NCI-H1694 (cell line): ENCODE results near the gene ABLIM2.

ENCODE experiments used
- DNase-seq: peaks from one replicate; lab custom pipeline; 2025; lab: John Stamatoyannopoulos, UW

ABLIM2 gene

DNA sequence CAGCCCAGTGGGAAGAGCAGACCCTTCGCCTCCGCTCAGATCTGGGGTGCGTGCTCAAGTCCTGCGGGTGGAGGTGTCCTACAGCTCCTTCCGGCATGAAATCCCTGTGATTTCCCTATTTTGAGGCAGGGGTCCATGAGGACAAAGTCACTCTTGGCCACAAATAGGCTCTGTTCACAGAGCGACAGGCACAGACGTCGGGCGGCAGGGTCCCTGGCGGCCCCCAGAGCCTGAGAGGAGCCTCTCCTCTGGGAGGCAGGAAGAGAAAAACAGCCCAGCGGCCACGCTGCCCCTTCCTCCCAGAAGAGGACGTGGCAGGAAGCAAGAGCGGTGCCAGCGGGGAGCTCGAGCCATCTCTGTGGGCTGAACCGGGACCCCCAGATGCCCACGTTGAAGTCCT, 38.7 kb downstream of the ABLIM2 start:
- DNase-seq: no peak

GRCh38 chr4:8118531-8118930, 40.1 kb downstream of the ABLIM2 start:
- no peak for DNase-seq

DNA sequence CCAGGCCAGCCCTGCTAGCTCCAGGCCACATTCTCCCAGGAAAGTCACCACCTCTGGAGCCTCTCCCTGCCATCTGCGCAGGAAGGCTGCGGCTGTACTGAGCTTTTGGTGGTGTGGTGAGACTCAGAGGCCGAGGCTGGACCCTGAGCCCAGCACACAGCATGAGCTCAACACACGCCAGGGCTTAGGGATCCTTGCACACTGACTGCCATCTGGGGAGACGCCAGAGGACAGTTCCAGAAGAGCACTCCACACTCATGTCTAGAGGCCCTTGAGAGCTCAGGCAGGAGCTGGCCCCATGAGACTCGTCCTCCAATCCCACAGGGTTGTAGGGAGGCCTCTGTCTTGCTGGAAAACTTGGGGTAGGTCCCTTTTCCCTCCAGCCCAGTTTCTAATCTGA, 40.6 kb downstream of the ABLIM2 start:
- no peak for DNase-seq

DNA sequence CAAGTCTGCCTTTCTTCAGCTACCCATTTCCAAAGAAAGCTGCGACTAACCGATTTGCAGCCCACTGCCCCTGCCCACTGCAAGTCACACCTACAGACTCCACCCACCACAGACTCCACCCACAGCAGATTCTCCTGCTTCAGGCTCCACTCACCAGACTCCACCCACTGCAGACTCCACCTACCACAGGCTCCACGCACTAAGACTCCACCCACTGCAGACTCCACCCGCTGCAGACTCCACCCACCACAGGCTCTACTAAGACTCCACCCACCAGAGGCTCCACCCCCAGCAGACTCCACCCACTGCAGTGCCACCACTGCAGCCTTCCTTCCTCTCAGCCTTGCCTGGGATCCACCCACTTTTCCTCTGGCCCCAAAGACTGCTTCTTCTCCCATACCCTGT, 41.3 kb downstream of the ABLIM2 start:
- DNase-seq: no peak

DNA sequence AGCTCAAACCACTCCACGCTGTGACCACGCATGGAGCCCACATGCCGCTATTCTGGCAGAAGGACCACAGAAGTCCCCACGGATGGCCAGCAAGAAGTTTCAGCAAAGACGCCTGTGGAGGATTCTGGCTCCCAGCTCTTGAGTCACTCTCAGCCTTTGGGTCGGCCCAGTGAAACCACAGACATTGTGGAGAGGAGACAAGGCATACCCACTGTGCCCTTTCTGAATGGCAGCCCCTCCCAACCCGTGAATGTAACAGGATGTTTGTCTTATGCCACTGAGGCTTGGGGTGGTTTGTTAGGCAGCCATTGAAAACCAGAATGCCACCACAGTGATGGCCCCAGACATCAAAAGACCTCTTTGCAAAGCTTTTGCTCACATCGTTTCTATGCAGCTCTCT, 42.7 kb downstream of the ABLIM2 start:
- no peak for DNase-seq

GRCh38 chr4:8115203-8115520, 43.5 kb downstream of the ABLIM2 start:
- DNase-seq: no peak

- no peak for DNase-seq
Observed at GRCh38 chr4:8114456-8115202, 44.0 kb downstream of the ABLIM2 start.

GRCh38 chr4:8113611-8114377, 44.8 kb downstream of the ABLIM2 start:
- no peak for DNase-seq

- DNase-seq: no peak
Observed at GRCh38 chr4:8112672-8113071, 45.9 kb downstream of the ABLIM2 start.

GRCh38 chr4:8112036-8112576, 46.5 kb downstream of the ABLIM2 start:
- no peak for DNase-seq

DNA sequence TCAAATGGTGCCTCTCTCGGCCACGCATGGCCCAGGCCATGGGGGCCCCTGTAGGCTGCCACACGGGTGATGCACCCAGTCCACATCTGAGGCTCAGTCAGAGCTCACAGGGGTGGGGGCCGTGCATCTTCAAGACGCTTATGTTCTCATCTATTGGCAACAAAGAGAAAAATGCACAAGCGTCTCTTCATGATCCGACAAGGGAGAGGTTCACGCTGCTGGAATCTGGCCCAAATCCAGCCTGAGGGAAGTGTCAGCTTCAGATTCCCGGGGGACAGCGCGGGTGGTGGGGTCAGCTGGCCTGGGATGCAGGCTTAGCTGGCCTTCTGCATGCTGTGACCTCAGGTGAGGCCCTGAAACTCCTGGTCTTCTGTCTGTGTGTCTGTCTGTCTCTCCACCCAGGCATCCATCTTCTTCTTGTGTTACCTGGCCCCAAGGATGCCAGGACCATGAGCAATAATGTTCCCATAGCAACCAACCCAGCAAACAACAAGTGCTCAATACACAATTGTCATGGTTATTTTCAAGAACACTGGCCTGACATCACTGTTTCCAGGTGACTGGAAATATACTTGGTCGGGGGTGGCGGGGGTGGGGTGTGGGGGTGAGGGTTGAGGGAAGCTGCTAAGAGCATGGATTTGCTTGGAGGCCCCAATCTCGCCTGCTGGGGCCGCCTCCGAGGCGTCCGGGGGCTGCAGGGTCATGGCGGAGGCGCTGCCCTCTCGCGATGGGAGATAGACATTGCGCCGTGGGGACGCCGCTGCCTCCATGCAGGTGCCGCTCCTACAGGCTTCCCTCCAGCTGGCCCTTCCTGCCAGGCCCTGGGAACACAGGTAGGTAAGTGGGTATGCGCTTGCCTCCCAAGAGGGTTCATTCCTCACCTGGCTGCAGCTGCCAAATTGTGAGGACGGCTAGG, 48.3 kb downstream of the ABLIM2 start:
- DNase-seq: no peak

DNA sequence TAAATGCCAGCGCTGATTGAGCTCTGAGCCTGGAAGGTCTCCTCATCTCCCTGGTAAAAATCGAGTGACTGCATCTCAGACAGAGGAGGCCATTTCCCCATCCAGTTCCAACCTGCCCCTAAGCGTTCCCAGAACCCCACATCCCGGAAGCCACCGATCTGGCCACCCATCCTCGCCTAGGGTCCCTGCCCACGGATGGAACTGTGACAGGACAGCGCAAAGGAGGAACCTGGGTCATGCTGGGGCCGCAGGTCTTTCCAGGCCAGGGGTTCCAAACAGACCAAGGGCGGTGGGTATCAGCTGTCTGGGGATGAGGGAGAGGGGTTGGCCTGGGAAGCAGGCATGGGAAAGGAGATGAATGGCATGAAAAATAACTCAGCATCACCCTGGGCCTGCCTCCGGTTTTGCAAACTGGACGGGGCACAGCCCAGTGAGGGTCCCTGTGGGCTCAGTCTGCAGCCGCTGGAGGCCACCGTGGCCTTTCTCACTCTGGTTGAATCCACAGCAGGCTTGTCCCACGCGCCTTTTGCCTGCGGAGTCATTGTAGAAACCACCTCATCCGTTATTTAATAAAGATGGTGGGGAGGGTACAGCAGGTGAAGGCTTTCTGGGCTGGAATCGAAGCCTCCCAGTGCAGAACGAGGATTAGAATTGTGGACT, 49.1 kb downstream of the ABLIM2 start:
- DNase-seq: no peak

GRCh38 chr4:8108991-8109390, 49.6 kb downstream of the ABLIM2 start:
- no peak for DNase-seq

GRCh38 chr4:8108261-8108660, 50.4 kb downstream of the ABLIM2 start:
- no peak for DNase-seq

DNA sequence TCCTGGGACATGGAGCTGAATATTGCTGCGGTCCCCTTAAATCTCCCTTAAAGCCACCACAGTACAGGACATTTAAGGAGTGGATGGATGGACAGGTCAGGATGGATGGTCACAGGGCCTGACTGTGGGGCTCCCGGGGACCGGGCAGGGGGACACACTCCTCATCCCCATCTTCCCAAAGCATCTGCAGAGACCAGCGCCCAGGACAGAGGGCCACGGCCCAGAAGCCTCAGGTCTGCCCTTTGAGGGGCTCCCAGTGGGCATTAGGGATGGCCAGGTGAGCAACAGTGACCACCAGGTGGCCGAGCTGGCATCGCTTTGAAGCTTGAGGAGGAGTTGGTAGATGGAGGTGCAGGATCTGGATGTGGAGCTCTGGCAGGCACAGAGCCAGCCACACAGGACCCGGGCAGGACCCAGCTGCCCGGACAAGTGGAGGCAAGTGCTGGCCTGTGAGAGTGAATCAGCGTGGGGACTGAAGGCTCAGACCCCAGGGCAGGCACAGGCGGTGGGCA, 51.4 kb downstream of the ABLIM2 start:
- no peak for DNase-seq

GRCh38 chr4:8106451-8107025, 52.1 kb downstream of the ABLIM2 start:
- no peak for DNase-seq

DNA sequence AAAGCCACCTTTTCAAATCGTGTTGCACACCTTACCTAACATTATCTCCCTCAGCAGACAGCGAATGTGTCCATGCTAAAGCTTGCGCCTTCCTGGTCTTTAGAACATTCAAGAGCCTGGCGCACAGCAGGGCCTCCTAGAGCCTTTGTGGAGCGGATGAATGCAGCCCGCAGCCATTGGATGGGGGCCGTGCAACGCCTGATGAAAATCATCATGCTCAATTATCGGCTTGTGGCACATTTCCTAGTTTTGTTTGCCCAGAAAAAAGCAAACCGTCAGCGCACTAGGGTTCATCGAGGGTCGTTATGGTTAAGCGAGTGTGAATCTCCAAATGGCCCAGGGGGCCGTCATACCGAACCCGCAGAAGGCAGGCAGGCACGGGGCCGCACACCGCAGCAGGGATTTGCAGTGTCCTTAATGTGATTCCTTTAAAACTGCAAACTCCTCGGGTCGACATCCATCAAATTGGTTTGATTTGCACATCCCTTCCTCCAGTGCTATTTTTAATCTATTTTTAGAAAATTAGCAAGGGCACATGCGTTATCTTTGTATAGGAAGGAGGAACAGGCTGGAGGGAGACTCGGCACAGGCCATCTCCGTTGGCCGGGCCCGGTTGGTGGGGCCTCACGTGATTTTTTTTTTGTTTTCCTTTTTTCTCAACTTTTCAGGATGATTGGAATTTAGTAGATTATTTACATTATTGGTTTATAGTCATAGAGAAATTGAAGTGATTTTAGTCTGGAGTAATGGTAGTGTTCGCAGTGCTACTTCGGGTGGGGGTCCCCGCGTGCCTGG, 53.1 kb downstream of the ABLIM2 start:
- no peak for DNase-seq

DNA sequence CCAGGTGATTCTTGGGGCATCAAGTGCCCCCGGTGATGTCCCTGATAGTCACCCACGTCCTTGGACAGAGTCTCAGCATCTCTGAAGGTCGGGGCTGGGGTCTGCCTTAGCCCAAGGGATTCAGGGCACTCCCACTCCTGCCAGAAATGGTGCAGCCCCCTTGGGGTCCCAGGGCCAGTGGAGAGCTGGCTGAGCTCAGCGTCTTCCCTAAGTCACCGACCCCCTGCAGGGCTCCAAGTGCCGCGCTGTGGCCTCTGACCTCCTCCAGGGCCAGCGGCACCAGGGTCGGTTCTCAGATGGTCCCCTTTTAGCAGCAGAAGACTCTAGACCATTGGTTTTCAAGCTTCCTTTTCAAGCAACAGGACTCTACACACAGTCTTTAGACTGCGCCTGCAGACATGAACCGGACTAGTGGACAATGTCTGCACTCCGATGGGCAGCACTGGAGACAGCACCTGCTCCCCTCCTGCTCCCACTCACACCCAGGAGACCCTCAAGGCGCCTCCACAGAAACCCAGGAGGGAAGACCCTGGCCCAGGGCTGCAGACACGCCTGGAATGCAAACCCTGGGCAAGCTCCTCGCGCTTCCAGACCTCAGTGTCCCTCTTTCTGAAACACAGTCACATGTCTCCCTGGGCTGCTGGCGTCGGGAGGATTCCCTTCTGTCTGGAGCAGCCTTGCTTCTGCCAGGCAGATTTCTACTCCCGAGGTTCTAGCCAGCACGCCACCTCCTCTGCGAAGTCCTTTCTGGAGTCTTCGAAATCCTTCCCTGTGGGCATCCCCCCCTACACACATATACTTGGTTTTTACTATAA, 53.9 kb downstream of the ABLIM2 start:
- no peak for DNase-seq
